ENCODE data around the gene BANP.
"Not testable (repeated sequence)": the region's sequence is repeated elsewhere in the genome, so short reads cannot be mapped to it uniquely, and the experiment has no call there.

The BANP gene

DNA sequence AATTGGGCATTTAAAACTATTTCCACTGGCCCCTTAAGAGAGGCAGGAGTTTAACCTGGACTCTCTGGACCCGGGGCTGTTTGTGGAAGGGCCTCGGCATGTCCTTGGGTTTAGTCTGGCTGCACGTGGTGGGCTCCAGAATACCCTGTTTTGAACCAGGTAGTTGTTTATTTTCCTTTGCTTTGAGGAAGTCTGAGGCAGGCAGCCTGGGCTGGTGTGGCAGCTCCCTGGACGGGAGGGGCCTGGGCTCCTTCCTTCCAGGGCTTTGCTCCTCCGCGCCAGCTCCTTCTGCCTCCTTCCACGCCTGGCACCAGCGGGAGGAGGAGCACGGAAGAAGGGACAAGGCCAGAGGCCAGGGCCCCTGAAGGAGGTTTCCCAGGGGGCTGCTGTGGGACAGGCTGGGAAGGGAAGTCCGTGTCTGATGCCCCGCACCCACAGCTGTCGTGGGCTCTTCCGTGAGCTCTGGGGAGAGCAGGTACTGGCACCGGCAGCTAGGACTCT, 15.5 kb downstream of the BANP start:
- DNase-seq = no peak

DNA sequence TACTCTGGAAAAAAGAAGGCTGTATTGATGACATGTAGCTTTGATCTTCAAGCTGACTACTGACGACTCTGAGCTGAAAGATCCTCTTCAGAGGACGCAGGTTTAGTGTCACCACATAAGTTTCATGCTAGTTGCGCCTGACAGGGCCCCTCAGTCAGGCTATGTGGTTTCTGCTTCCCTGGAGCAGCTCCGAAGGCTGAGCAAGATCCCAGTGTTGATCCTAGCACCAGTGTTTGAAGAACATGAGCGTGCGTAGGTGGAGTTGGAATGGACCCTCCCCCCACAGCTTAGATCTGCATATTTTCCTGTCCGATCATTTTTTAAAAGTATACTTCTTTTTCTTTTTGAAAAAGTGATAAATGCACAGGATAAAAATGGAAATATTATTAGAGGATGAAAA, 17.3 kb downstream of the BANP start:
- no peak for DNase-seq

DNA sequence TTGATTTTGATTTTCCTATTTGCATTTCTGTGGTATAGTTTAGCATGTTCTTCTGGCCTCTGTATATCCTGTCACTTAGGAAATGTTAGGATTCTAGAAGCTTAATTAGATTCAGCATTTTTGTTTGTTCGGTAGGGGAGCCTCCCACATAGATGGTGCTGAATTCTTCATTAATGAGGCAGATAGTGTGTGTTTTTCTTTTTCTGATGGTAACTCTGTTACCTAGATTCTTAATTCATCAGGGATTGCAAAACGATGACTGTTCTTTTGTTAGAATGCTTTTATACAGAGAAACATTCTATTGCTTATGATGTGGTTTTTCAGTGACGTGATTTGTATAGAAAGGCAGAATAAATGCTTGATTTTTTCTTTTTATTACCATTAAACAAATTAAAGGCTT, 19.0 kb downstream of the BANP start:
- no peak for DNase-seq

DNA sequence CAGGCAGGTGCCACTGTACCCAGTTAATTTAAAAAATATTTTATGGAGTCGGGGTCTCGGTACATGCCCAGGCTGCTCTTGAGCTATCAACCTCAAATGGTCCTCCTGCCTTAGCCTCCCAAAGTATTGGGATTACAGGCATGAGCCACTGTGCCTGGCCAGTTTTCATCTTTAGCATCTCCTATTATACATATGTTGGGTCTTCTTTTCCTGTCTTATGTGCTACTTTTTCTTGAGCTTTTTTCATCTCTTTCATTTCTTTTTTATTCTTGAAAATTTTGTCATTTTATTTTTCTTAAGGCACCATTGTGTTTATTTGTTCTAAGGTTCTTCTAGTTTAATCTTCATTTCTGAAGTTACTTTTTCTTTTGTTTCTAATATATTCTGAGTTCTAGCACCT, 20.7 kb downstream of the BANP start:
- DNase-seq = no peak

DNA sequence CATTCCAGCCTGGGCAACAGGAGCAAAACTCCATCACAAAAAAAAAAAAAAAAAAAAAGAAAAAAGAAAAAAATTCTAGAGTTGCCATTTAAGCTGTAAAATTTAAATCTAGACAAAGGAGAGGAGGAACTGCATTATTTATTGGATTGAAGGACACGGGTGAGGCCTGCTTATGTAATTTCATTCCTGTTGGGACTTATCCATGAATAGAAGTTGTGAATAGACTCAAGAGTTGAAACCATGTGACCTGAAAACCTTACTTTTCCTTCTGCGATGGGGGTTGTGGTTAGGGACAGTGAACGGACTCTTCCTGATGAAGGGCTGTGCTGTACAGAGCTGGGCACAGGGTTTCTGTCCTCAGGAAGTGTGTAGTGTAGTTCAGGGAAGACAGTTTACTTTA, 22.5 kb downstream of the BANP start:
- no peak for DNase-seq

DNA sequence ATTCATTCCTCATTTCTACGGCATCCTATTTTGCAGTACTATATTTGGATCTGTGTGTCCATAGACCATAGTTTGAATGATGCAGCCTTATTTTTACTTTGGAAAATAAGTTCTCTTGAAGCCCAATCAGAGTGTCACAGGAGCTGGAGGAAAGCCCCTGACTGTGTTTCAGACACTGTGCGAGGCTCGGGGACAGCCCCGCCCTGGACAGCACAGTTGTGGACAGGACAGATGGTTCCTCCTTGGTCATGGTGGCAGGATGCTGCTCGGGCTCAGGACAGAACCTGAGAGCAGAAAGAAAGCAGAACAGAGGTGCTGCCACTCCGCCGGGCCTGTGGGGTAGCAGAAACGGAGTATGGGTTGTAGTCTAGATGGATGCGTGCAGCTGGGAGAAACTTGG, 22.9 kb downstream of the BANP start:
- DNase-seq = no peak

DNA sequence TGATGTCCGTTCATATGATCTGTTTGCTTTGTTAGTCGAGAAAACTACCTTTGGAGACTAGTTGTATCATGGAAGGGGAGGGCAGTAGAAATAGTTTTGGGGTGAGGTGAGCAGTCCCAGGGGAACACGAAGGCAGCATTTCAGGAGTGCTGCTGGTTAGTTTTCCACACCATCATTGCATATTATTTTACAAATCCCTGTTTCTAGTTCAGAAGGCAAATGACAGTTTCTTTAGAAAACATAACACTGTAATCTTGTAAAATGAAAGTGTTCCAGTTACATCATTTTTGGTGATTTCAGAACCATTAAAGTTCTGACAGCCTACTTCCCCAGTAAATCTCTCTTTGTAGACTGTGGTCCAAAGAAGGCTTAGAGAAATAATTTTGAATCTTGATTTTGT, 25.4 kb downstream of the BANP start:
- DNase-seq = no peak

DNA sequence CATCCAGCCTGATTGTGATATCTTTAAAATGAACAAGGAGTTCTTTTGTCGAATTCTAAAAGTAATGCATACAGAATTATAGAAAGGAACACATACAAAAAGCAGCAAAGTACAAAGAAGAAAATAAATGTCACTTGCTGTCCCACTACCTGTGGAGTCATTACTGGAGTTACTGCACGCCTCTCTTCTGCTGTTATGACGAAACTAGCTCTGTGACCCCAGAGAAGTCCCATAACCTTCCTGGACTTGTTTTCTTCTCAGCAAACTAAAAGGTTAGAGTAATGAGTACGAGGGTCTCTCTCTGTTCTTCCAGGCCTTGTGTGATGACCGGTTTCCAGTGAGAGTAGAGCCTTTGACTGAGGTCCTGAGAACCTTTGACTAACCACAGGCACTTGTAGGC, 26.9 kb downstream of the BANP start:
- DNase-seq = no peak

DNA sequence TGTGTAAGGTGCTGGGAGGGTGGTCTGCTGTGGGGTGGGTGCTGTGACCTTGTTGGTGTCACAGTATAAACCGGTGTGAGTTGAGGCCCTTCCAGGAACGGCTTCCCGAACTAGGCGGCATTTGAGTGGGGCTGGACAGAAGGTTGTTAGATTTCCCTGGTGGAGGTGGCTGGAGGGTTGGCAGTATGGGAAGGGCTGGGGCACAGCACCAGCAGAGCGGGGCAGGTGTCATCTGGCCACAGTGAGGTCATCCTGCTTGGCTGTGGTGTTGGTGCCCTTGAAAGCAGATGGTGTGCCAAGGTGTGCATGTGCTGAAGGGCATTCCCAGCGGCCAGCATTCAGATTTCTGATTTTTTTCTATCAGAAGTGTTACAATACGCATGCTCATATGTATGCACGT, 28.1 kb downstream of the BANP start:
- no peak for DNase-seq

DNA sequence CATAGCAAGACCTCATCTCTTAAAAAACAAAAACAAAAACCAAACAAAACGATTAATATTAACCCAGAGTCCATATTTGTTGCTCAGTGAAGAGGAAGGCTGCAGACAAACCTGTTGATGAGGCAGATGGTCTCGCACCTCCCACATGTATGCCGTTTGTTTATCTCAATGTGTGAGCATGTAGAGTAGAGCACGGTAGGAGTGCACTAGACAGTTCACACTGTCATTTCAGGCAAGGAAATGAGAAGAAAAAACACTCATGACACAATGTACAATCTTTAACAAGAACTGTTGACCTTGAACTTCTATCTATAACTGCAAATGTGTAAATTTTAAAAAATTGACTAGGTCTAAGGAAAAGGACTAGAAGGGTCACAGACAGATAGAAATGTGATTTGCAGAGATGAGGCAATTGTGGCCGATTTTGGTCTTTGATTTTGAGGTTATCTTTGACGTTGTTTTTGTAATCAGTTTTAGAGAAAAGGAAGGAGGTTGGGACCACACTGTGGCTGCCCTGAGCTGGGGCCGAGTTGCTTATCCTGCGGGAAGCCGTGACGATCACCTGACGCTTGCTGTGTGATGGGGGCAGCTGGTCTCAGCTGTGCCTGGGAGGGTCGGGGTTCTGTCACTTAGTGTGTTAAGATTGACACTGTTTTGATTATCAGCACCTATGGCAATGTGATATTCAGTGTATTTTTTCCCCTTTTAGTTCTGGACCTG, 28.8 kb downstream of the BANP start:
- DNase-seq = not testable (repeated sequence)

DNA sequence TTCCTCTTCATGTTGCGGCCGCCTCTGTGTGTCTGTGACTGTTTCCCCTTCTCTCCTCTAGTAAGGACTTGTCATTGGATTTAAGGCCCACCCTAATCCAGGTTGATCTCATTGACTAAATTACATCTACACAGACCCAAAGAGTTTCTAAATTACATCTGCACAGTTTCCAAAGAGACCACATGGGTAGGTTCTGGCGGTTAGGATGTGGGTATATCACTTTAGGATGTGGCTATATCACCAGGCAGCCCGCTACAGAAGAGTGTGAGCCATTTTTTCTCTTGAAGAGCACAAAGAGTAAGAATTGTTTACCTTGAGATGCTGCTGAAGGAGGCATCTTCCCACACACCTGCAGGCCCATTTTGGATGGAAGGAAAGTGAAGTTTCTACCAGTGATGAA, 30.1 kb downstream of the BANP start:
- not testable (repeated sequence) for DNase-seq

DNA sequence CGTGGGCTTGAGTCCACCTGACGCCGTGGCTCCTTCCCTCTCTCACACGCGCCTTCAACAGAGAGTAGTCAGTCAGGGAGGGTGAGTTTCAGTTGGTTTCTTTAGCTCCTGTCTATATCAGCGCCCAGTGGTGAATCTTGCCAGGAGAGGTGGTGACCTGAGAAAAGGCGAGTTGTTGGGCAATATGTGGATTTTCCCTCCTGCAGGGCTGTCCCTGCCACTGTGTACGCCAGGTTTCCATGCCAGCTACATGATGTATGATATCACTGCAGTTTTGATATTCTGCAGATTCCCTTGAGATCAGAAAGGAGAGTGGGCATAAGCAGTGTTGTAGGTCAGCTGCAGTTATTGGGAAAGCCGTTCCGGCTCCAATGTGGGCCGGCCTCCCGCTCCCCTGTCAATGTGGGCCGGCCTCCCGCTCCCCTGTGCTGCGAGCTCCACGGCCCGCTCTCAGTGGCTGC, 31.4 kb downstream of the BANP start:
- DNase-seq = no peak

DNA sequence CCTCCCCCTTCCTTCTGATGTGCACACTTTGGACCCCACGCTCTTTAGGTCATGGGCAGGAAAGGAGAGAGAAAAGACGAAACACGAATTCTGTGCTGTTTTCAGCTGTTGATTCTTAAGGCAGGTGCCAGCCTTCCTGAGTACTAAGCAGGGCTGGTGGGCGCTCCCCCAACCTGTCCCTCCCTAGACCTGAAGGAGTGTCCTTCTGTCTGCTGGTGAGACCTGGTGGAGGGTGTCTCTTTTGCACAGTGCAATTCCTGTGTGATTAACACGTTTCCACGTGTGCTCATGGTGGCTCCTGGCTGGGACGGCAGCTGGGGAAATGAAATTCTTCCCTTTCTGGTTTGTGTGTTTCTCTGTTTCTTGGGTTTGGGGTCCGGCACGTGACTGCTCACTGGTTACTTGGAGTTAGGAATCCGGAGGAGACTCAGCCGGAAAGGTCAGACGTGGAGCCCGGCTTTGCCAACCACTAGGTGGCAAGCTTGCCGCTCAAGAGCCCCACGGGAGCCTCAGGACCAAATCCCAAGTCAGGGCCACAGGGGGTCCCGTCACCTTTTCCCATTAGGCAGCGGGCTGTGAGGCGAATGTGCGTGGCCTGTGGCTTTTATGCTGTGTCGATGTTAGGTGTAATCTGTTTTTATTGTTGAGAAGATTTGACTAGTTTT, 32.0 kb downstream of the BANP start:
- not testable (repeated sequence) for DNase-seq

DNA sequence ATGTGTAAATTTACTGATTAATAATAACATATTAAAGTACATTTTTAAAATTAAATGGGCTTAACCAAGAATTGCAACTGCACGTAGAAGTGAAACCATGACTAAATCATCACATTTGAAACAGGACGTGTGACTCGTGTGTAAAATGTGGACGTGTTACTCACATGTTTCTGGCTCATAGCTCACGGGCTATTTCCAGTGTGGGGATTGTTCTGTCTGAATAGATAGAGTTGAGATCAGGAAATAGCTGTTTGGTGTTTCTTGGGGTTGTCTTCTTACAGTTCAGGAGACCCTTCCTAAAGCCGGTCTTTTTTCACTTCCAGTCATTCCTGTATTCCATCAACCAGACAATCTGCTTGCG, 32.5 kb downstream of the BANP start:
- not testable (repeated sequence) for DNase-seq

DNA sequence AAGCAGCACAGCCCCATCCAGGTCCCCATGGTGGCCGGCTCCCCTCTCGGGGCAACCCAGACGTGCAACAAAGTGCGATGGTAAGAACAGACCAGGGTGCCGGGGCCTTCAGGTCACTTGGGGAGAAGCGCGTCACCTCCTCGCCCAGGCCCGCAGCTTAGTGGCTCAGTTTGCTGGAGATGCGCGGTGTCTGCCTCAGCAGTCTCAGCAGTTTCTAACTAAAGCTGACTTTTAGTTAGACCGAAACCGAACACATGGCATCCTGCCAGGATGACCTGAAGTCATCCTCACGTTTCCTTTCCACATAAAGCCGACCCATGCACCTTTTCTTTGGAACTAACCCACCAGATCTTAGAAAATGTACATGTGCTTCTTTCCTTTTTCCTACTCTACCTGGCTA, 32.9 kb downstream of the BANP start:
- DNase-seq = not testable (repeated sequence)

DNA sequence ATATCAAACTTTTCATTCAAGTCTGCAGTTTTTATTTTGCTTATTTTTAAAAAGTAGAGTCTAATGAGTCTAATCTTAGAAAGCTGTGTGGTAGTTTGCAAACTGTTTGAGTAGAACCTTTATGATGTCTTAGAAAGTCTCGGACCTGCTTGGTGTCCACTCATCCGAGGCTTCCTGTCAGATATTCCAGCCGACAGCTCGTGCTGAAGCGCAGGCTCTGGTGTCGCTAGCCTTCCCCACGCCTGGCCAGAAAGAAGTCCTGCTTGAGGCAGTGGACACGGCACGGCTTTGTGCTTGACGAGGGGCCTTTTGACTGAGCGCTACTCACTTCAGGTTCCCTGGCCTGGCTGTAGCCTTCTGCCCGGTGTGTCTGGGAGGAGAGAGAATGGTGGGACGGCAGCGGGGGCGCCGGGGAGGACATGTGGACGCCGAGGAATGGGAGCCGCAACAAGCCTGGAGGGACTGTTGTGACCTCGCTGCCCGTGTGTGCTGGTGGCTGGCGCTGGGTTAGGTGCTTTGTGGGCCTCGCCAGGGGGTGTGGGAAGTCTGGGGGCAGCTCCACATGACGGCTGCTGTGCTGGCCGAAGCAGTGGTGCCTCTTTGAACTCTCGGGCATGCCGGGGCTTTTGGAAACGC, 33.5 kb downstream of the BANP start:
- no peak for DNase-seq

DNA sequence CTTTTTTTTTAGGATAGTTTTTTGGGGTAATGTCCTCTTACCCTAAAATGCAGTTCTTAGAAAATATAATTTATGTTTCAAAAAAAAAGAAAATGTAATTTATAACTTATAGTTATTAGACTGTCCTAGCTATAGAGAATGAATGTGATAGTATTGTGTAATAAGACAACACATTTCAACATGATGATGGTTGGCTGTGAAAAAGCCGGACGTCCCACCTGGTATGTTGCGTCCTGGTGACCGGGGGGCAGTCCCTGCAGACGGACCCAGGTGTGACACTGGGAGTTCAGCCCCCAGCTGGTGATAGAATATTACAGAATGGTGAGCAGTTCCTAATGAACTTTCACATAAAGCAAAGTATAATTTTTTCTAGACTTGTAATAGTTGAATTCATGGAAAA, 34.3 kb downstream of the BANP start:
- not testable (repeated sequence) for DNase-seq

DNA sequence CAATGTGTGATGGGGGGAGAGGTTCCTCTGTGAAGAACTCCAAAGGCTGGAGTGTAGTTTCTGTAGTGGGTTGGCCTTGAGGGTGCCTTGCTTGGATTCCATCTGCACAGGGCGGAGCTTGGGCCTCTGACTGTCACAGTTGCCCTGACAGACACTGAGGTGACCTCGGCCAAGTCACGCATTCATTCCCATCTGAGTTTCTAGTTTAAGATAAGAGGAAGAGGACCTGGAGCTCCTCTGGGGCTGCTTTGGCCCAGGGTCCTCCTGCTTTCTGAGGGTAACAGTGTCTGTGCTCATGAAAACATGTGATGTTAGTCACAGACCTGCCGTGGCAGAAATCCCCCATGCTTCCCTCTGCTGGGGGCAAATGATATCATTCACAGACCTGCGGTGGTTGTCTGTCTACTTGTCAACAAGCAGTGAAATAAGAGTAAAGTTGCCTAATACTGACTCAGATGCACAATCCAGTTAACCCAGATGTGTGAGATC, 35.2 kb downstream of the BANP start:
- DNase-seq = not testable (repeated sequence)

DNA sequence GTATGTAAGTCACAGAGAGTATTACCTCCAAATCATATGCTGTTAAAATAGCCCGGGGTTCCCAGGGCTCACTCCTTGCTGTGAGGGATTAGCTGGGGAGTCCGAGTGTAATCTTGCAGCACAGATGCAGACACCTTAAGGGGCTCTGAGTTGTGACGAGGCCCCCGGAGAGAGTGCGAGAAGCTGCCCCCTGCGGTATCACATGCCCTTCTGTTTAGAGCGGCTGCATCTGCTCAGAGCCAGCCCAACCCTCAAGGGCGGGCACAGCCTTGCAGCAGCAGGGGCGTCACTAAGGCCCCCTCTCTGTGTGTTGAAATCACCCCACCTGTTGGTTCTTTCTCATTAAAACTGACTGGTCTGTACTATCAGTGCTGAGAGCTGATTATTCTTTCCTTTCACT, 37.4 kb downstream of the BANP start:
- not testable (repeated sequence) for DNase-seq

DNA sequence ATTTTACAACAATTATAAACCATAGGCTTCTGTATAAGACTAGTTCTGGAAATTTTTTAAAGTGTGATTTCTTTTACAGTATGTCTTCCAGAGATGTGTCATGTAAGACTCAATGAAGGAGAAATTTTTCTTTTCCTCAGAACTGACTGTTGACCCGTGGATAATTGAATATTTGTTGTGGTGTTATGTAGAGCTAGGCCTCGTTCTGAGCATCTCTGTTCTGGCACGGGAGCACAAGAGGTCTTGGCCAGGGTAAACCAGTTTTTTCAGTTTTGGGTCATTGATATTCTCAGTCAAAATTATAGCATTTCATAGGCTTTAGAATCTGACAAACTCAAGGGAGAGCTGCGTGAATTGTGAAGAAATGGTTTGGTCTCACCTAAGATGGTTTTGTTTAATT, 39.0 kb downstream of the BANP start:
- not testable (repeated sequence) for DNase-seq

DNA sequence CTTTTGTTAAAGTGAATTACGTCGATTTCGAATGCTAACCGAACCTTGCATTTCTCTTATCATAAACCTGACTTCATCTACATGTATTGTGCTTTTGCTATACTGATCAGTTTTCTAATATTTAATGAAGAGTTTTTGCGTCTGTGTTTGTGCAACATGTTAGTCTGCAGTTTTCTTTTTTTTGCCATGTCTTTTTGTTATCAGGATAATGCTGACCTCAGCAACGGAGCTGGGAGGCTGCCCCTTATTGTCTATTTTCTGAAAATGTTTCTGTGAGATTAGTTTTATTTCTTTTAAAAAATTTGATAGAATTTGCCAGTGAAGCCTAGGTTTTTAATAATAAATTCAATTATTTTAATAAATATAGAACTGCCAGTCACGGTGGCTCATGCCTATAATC, 40.9 kb downstream of the BANP start:
- DNase-seq = not testable (repeated sequence)

DNA sequence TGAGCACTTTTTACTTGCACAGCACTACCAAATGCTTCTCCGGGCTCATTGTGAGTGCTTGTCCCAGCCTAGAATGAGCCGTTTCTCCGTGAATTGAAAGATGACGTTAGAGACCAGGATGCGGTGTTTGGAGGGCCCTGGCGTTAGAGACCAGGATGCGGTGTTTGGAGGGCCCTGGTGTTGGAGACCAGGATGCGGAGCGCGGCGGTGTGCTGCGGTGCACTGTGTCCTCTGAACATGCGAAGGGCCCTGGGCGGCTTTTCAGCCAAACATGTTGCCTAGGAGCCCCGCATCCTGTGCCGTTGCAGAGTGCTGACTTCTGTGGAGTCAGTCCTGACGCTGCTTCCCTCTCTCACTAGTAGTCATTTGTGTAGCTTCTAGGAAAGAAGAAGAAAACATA, 42.7 kb downstream of the BANP start:
- no peak for DNase-seq

DNA sequence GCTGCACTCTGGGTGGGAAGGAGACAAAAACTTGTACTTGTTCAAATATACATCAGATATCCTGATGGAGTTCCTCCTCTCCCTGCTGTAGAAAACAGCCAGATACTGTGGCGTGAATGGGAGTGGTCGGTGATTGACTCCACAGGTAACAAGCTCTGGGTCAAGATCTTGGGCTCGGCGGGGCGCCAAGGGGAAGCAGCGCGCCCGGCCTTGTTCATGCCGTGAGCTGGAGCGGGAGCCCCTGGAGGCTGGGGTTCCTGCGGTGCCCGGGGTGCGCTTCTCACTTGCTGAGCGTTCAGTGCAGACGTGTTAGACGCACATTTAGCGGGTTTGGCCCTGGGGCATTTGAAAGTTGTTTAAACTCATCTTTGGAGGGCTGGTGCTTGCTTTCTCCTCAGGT, 44.4 kb downstream of the BANP start:
- DNase-seq = no peak

Measured in NCI-H510A treated with DMSO at 0.1 percent for 48 hours (cell line).